ENCODE measurements around the gene WSB1. TPM values are rescaled to one million over a fixed set of nuclear protein-coding genes. Genes with fewer than 3 reads are reported as not detected.

The WSB1 gene
- total and polyA plus RNA-seq, 2 of the 8 experiments (the other 6 are each of a cell fraction or from before 2014, with no cell fraction given): 113 to 140 TPM

DNA sequence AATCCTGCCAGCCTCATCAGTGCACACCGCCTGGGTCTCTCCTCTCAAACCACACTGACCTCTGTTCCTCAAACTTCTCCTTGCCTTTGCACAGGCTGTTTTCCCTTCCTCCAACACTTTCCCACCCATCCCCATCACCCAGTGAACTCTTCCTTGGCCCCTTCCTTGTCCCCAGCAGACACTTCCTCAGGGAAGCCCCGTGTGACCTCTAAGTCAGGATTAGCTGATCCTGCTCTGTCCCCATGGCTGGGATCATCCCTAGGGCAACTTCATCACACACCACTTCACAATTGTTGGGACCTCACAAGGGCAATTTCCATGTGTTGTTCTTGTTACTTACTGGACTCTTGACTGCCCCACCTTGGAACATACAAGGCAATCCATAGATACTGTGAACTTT is 67.8 kb downstream of the WSB1 start:
- CTCF ChIA-PET (ENCODE audit: partially characterized antibody): interaction anchor here (1.0 to 10.3 kb wide), 3 partner anchors 20 to 293 kb away, joined by 3 to 76 read pairs (median 3); no protein-coding TSS in a partner anchor
- no peak for TF ChIP-seq RFX5 (IDR thresholded peaks at IDR 0.05; ENCODE audit: borderline replicate concordance, low read depth, low read length)

More for the DNA sequence above, 67.8 kb downstream of the WSB1 start:
- H3K14ac ChIP-seq (ENCODE audit: insufficient read length): no peak overlapping the region
- no peak overlapping the region for H3K23ac ChIP-seq (ENCODE audit: insufficient read length)
- no peaks in the 10 kb centered on the region for H3K27me3 ChIP-seq (replicated peaks in 1 of 4; ENCODE audit: control insufficient read depth in 3 of 4, extremely low read depth in 1 of 4, insufficient read depth in 3 of 4, low read length in 3 of 4)
- no peaks in the 10 kb centered on the region for H4K20me1 ChIP-seq (replicated peaks in 1 of 2; ENCODE audit: control insufficient read depth in 1 of 2, insufficient read depth in 2 of 2, low read length in 2 of 2)
- H3K56ac ChIP-seq (replicated peaks; ENCODE audit: insufficient read length, low read depth, low read length): no peak overlapping the region
- no peak overlapping the region for H3K27ac ChIP-seq (ENCODE audit: low read depth, low read length)
- H4K8ac ChIP-seq (ENCODE audit: extremely low read depth, insufficient read depth, low read length): no peak overlapping the region
- H2BK20ac ChIP-seq (ENCODE audit: low read length): no peak overlapping the region
- H2BK5ac ChIP-seq (ENCODE audit: low read depth, low read length): no peak overlapping the region
- no peaks in the 10 kb centered on the region; the same call in 1 of the 2 replicates for H3K23me2 ChIP-seq (ENCODE audit: low read depth, low read length)
- H3K4ac ChIP-seq (replicated peaks; ENCODE audit: insufficient read length, low read depth, low read length): no peak overlapping the region
- FAIRE-seq (no peak), DNase-seq (ENCODE audit: low read depth in 1 of 2, low spot score in 2 of 2) (no peak)
- H4K91ac ChIP-seq (replicated peaks; ENCODE audit: insufficient read length, low read length): no peak overlapping the region
- no peak overlapping the region for H4K5ac ChIP-seq (ENCODE audit: insufficient read length, low read depth, low read length)
- H3K4me3 ChIP-seq (ENCODE audit: extremely low read depth in 1 of 4, insufficient read depth in 2 of 4, low read depth in 3 of 4, low read length in 4 of 4): no peak overlapping the region
- no peaks in the 10 kb centered on the region for H3K36me3 ChIP-seq (ENCODE audit: control insufficient read depth in 2 of 4, insufficient read depth in 4 of 4, low read length in 3 of 4)
- H3K9me3 ChIP-seq (ENCODE audit: insufficient read depth in 2 of 2, low read depth in 1 of 2, low read length in 1 of 2): no peaks in the 10 kb centered on the region
- no peak overlapping the region for H2BK15ac ChIP-seq (ENCODE audit: low read length)
- no peaks in the 10 kb centered on the region for H3K79me1 ChIP-seq (ENCODE audit: low read depth, low read length)
- H2AFZ ChIP-seq (ENCODE audit: low read length): no peak overlapping the region
- H3K4me1 ChIP-seq (replicated peaks in 1 of 4; ENCODE audit: control insufficient read depth in 3 of 4, insufficient read depth in 4 of 4, low read length in 3 of 4): no peaks in the 10 kb centered on the region
- no peak overlapping the region for H2AK5ac ChIP-seq (ENCODE audit: low read depth, low read length)
- no peaks in the 10 kb centered on the region for H3K79me2 ChIP-seq (ENCODE audit: control insufficient read depth in 1 of 2, insufficient read depth in 2 of 2, low read length in 2 of 2)
- no peak overlapping the region for H3K18ac ChIP-seq (ENCODE audit: extremely low read depth, low read length)
- no peak overlapping the region for H3K9ac ChIP-seq (replicated peaks in 1 of 4; ENCODE audit: extremely low read depth in 1 of 4, low read depth in 3 of 4, low read length in 3 of 4)
- H2BK120ac ChIP-seq (replicated peaks; ENCODE audit: low read depth, low read length): no peak overlapping the region
- 89% methylated on average over 2 of the region's 2 CpGs; no CpG with 5 or more reads in 1 of the 2 experiments for WGBS, 2 experiments (ENCODE audit: extremely low coverage in 1 of 2, insufficient coverage in 1 of 2, insufficient read length in 1 of 2, insufficient replicate concordance in 2 of 2, low coverage in 1 of 2, low lambda C conversion rate in 2 of 2, missing lambda C conversion rate in 1 of 2)
- POLR2A ChIA-PET (ENCODE audit: partially characterized antibody): no interaction called here
- no peak overlapping the region for H3K4me2 ChIP-seq (ENCODE audit: insufficient read depth in 1 of 2, low read depth in 2 of 2, low read length in 2 of 2)
- no peak overlapping the region for H2BK12ac ChIP-seq (ENCODE audit: low read depth, low read length)

Measured in H1 (cell line).